Neural progenitor cell (in vitro differentiated cells): ENCODE measurements around the gene ANKS3.

Experiments used
- EZH2phosphoT487 ChIP-seq: fragments of 200-600 bp; sonication (generic); IDR thresholded peaks from 2 replicates; pipeline ENCODE4 v1.6.1; 2017; ENCODE audit warnings: antibody characterized with exemption
- TF ChIP-seq, protein P1 (sequence below): fragments of 200-600 bp; sonication (generic); IDR thresholded peaks from 2 replicates; pipeline ENCODE4 v1.5.1; 2017; ENCODE audit warnings: antibody characterized with exemption, mild to moderate bottlenecking

DNA sequence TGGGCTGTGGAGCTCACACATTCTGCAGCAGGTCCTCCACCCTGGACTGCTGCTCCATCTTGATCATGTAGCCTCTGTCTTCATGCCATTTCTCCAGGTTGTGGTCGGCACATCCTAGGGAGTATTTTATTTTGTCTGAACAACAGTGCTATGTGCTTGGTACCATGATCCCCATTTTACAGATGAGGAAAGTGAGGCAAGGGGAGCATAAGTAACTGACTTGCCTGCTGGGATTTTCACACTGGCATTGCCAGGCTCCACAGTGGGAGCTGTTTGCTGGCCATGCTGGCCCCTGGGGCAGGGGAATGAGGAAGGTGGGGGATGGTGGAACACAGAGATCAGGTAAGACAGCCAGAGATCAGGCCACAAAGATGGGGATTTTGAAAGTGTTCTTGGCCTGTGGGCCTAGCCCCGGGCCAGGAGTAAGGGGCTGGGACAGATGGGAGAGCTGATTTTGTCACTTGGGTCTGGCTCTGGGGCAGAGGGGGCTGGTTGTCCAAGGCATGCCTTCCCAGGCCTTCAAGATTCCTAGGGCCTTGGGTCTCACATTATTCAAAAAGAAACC lies 42.2 kb upstream of the ANKS3 start:
- TF ChIP-seq, protein P1, sequence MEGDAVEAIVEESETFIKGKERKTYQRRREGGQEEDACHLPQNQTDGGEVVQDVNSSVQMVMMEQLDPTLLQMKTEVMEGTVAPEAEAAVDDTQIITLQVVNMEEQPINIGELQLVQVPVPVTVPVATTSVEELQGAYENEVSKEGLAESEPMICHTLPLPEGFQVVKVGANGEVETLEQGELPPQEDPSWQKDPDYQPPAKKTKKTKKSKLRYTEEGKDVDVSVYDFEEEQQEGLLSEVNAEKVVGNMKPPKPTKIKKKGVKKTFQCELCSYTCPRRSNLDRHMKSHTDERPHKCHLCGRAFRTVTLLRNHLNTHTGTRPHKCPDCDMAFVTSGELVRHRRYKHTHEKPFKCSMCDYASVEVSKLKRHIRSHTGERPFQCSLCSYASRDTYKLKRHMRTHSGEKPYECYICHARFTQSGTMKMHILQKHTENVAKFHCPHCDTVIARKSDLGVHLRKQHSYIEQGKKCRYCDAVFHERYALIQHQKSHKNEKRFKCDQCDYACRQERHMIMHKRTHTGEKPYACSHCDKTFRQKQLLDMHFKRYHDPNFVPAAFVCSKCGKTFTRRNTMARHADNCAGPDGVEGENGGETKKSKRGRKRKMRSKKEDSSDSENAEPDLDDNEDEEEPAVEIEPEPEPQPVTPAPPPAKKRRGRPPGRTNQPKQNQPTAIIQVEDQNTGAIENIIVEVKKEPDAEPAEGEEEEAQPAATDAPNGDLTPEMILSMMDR = no peak
- no peak for TF ChIP-seq EZH2phosphoT487
